Measurements from ENCODE around the gene DCAF17. TPM values are rescaled to one million over a fixed set of nuclear protein-coding genes. Genes with fewer than 3 reads are reported as not detected.

The DCAF17 gene
- total and polyA plus RNA-seq, 12 donors: 2.0 to 10.5 (median 7.4) TPM

DNA sequence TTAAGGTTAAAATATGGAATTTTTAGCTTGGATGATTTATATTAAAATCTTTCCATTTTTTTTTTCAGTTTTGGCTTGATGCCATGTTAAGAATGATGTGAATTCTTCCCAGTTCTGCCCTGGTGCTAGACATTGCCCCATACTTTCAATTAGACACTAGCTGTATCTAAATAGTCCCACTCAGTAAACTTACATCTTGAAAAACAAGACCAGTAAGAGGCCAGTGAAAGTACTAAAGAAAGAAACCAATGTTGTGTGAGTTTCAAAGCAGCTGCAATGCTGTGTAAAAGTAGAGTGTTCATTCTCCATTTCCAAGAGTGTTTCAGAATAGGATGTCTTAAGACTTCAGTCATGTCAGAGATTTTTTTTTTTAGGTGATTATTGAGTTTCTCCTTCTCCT lies 48.3 kb downstream of the DCAF17 start:
- no peak for ATAC-seq

DNA sequence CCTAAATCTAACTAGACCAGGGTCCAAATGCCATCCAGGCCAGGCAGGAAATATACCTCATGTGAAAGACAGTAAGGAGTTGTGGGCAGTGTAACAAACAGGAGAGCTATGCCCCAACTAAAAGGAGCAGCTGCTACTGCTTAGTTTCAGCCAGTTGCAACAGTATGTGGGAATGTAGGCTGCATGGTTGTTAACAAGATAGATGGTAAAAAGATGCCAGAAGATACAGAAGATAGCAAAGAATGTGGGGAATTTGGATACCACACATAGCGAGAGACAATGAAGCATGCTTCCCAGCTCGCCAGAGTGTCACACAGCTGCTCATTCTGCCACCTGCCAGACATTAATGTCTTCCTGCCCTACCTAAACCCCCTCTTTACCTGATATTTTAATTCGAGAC lies 48.9 kb downstream of the DCAF17 start:
- TF ChIP-seq, protein P1, sequence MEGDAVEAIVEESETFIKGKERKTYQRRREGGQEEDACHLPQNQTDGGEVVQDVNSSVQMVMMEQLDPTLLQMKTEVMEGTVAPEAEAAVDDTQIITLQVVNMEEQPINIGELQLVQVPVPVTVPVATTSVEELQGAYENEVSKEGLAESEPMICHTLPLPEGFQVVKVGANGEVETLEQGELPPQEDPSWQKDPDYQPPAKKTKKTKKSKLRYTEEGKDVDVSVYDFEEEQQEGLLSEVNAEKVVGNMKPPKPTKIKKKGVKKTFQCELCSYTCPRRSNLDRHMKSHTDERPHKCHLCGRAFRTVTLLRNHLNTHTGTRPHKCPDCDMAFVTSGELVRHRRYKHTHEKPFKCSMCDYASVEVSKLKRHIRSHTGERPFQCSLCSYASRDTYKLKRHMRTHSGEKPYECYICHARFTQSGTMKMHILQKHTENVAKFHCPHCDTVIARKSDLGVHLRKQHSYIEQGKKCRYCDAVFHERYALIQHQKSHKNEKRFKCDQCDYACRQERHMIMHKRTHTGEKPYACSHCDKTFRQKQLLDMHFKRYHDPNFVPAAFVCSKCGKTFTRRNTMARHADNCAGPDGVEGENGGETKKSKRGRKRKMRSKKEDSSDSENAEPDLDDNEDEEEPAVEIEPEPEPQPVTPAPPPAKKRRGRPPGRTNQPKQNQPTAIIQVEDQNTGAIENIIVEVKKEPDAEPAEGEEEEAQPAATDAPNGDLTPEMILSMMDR (IDR thresholded peaks at IDR 0.05): no peak
- no peaks in the 10 kb centered on the region for H3K27me3 ChIP-seq
- 90 to 95% methylated on average over 3 of the region's 3 CpGs for WGBS, 2 donors
- no peaks in the 10 kb centered on the region for H3K4me1 ChIP-seq
- no peak for ATAC-seq
- no peaks in the 10 kb centered on the region for H3K9me3 ChIP-seq
- H3K4me3 ChIP-seq: no peak overlapping the region
- no peak overlapping the region for H3K27ac ChIP-seq
- DNase-seq: no peak
- intact Hi-C loops (cut with DNase I): no loop called here
- peaks cover 0 to 62% (median 7%) of the 10 kb centered on the region in 9 donors for H3K36me3 ChIP-seq

More for the DNA sequence above, 48.3 kb downstream of the DCAF17 start:
- TF ChIP-seq, protein P1 (IDR thresholded peaks at IDR 0.05): no peak
- Histone ChIP-seq H3K27me3 (no peaks in the 10 kb centered on the region), H3K4me3 (no peak overlapping the region), H3K27ac (no peak overlapping the region), H3K36me3 (peaks cover 0 to 68% (median 11%) of the 10 kb centered on the region in 9 donors), H3K4me1 (no peaks in the 10 kb centered on the region), H3K9me3 (no peaks in the 10 kb centered on the region)
- no peak for DNase-seq
- intact Hi-C loops (cut with DNase I): no loop called here

DNA sequence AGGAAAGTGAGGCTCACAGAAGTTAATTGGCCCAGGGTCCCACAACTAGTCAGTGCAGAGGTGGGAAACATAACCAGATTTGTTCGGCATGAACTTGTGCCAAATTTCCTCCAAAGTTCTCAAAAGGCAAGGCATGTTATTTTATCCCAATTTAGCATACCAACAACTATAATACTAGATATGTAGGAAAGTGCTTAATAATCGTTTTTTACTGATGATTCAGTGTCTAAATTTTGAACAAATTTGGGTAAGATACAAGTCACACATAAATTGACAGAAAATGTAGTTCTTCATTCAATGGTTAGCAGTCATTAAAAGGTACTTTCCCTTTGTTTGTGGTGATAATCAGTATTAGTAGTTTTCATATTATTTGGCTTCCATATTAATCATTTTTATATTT lies 49.8 kb downstream of the DCAF17 start:
- Histone ChIP-seq H3K9me3 (peaks cover 0 to 3% (median 0%) of the 10 kb centered on the region in 11 donors), H3K27me3 (no peaks in the 10 kb centered on the region), H3K4me1 (no peaks in the 10 kb centered on the region), H3K36me3 (peaks cover 0 to 59% (median 7%) of the 10 kb centered on the region in 9 donors), H3K4me3 (no peak overlapping the region), H3K27ac (no peak overlapping the region)
- 75 to 83% methylated on average over 2 of the region's 2 CpGs for WGBS, 2 donors
- ATAC-seq: no peak
- intact Hi-C loops (cut with DNase I): no loop called here
- DNase-seq: no peak
- TF ChIP-seq, protein P1 (IDR thresholded peaks at IDR 0.05): no peak

DNA sequence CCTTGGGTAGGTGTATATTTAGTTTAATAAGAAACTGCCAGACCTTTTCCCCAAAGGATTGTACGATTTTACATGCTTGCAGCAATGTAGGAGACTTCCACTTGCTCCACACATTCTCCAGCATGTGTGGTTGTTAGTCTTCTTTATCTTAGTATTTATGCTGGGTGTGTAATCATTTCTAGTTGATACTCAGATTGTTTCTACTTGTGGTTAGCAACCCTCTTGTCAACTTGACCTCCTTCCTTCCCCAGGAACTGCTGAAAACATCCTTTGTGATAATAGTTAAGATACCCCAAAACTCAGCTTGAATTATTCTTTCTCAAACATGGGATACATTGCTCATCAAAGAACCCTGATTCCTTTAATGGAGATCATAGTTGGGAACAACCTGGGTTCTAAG lies 51.1 kb downstream of the DCAF17 start:
- no peak for ATAC-seq
- no peak for DNase-seq
- no peak overlapping the region for H3K4me3 ChIP-seq
- TF ChIP-seq, protein P1 (IDR thresholded peaks at IDR 0.05): no peak
- intact Hi-C loops (cut with DNase I): no loop called here
- no peaks in the 10 kb centered on the region for H3K4me1 ChIP-seq
- H3K36me3 ChIP-seq: peaks cover 0 to 50% (median 7%) of the 10 kb centered on the region in 9 donors
- no peak overlapping the region for H3K27ac ChIP-seq
- peaks cover 0 to 9% (median 0%) of the 10 kb centered on the region in 11 donors for H3K9me3 ChIP-seq
- WGBS, 2 donors: 75 to 88% methylated on average over 1 of the region's 1 CpG
- no peaks in the 10 kb centered on the region for H3K27me3 ChIP-seq
